ENCODE results near the gene INO80E. TPM values are rescaled to one million over a fixed set of nuclear protein-coding genes. Genes with fewer than 3 reads are reported as not detected.

The INO80E gene
- total and polyA plus RNA-seq, 9 donors: 23.8 to 81.6 (median 55.5) TPM

GRCh38 chr16:29993191-29993902, 2.7 kb upstream of the INO80E start:
- Histone ChIP-seq H3K4me1 (ENCODE audit: insufficient read depth) (peaks cover 3% of the 10 kb centered on the region), H3K27me3 (no peaks in the 10 kb centered on the region), H3K36me3 (no peaks in the 10 kb centered on the region), H3K27ac (no peak overlapping the region), H3K9me3 (no peaks in the 10 kb centered on the region), H3K4me3 (no peak overlapping the region)
- intact Hi-C loops (cut with DNase I): no loop called here
- WGBS, 3 donors: 82 to 87% (median 82%) methylated on average over 25 of the region's 25 CpGs
- peak in 1 of 5 donors; percentile 41 for DNase-seq
- TF ChIP-seq CTCF (IDR thresholded peaks at IDR 0.05) (no peak), EP300 (IDR thresholded peaks at IDR 0.05) (no peak), POLR2A (IDR thresholded peaks at IDR 0.05) (no peak)

- DNase-seq: no peak
- Histone ChIP-seq H3K4me3 (no peak overlapping the region), H3K27me3 (no peaks in the 10 kb centered on the region), H3K9me3 (no peaks in the 10 kb centered on the region), H3K27ac (no peak overlapping the region), H3K36me3 (no peaks in the 10 kb centered on the region), H3K4me1 (ENCODE audit: insufficient read depth) (peaks cover 3% of the 10 kb centered on the region)
- intact Hi-C loops (cut with DNase I): no loop called here
- WGBS, 3 donors: 85 to 90% (median 86%) methylated on average over 9 of the region's 9 CpGs
- TF ChIP-seq POLR2A (IDR thresholded peaks at IDR 0.05) (no peak), EP300 (IDR thresholded peaks at IDR 0.05) (no peak), CTCF (IDR thresholded peaks at IDR 0.05) (no peak)
Measured at GRCh38 chr16:29993903-29994599, 2.0 kb upstream of the INO80E start.

- peak overlapping the region; percentile 51 for H3K4me3 ChIP-seq
- no peaks in the 10 kb centered on the region for H3K27me3 ChIP-seq
- 7 to 12% (median 8%) methylated on average over 19 to 24 of the region's 24 CpGs for WGBS, 3 donors
- no peaks in the 10 kb centered on the region for H3K9me3 ChIP-seq
- no peak for TF ChIP-seq CTCF (IDR thresholded peaks at IDR 0.05)
- peak overlapping the region; percentile 2 to 99 for H3K27ac ChIP-seq
- intact Hi-C loops (cut with DNase I): no loop called here
- peaks cover 3% of the 10 kb centered on the region for H3K4me1 ChIP-seq (ENCODE audit: insufficient read depth)
- H3K36me3 ChIP-seq: no peaks in the 10 kb centered on the region
- peak in 4 of 5 donors; percentile 47 to 74 (median 60) for DNase-seq
Measured at GRCh38 chr16:29994600-29995323, 1.3 kb upstream of the INO80E start.

- 0 to 1% (median 0%) methylated on average over 49 to 53 of the region's 53 CpGs for WGBS, 3 donors
- TF ChIP-seq EP300 (IDR thresholded peaks at IDR 0.05) (peak; percentile 18), CTCF (IDR thresholded peaks at IDR 0.05) (no peak), POLR2A (IDR thresholded peaks at IDR 0.05) (peak; percentile 43)
- H3K4me3 ChIP-seq: peak within 1 kb of the TSS; percentile 51
- H3K36me3 ChIP-seq: no peaks in the 10 kb centered on the region
- intact Hi-C loops (cut with DNase I): no loop called here
- peak; percentile 85 to 93 (median 91) for DNase-seq
- peak within 1 kb of the TSS; percentile 72 to 99 for H3K27ac ChIP-seq
- H3K4me1 ChIP-seq (ENCODE audit: insufficient read depth): peaks cover 3% of the 10 kb centered on the region
- no peaks in the 10 kb centered on the region for H3K9me3 ChIP-seq
- H3K27me3 ChIP-seq: no peaks in the 10 kb centered on the region
Measured at GRCh38 chr16:29995324-29995910, 624 bp upstream of the INO80E start, which contains the start of gene HIRIP3. Gene HIRIP3, minus strand, starts transcription at chr16:29995617. Its CDS starts 12 bp downstream, at chr16:29995605.

Data from ovary (tissue), 9 donors.